ENCODE results near the gene PDE11A.
"Not testable (repeated sequence)": the region's sequence is repeated elsewhere in the genome, so short reads cannot be mapped to it uniquely, and the experiment has no call there.

Gene PDE11A

GRCh38 chr2:177868806-177869205, 203.8 kb downstream of the PDE11A start:
- no peak overlapping the region for H3K4me3 ChIP-seq (ENCODE audit: low read depth, low read length)
- DNase-seq (ENCODE audit: low read depth): no peak
- TF ChIP-seq, protein P1, sequence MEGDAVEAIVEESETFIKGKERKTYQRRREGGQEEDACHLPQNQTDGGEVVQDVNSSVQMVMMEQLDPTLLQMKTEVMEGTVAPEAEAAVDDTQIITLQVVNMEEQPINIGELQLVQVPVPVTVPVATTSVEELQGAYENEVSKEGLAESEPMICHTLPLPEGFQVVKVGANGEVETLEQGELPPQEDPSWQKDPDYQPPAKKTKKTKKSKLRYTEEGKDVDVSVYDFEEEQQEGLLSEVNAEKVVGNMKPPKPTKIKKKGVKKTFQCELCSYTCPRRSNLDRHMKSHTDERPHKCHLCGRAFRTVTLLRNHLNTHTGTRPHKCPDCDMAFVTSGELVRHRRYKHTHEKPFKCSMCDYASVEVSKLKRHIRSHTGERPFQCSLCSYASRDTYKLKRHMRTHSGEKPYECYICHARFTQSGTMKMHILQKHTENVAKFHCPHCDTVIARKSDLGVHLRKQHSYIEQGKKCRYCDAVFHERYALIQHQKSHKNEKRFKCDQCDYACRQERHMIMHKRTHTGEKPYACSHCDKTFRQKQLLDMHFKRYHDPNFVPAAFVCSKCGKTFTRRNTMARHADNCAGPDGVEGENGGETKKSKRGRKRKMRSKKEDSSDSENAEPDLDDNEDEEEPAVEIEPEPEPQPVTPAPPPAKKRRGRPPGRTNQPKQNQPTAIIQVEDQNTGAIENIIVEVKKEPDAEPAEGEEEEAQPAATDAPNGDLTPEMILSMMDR (conservative IDR thresholded peaks at IDR 0.05; ENCODE audit: low read depth, low read length): no peak

DNA sequence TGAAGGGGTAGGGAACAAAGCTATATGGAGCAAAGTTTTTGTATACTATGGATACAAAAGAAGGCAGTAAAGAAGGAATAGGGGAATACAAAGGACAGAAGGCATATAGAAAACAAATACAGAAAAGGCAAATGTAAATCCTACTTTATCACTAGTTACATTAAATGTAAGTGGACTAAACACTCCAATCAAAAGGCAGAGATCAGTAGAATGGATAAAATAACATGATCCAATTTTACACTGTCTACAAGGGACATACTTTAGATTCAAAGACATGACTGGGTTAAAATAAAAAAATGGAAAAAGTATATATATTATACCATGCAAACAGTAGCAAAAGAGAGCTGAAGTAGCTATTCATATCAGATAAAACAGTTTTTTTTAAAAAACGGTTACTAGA, 215.0 kb downstream of the PDE11A start:
- no peak for DNase-seq (ENCODE audit: low read depth)
- TF ChIP-seq, protein P1 (conservative IDR thresholded peaks at IDR 0.05; ENCODE audit: low read depth, low read length): no peak
- H3K4me3 ChIP-seq (ENCODE audit: low read depth, low read length): no peak overlapping the region

- H3K4me3 ChIP-seq (ENCODE audit: low read depth, low read length): no peak overlapping the region
- TF ChIP-seq, protein P1 (conservative IDR thresholded peaks at IDR 0.05; ENCODE audit: low read depth, low read length): no peak
Measured at GRCh38 chr2:177852389-177852788, 220.2 kb downstream of the PDE11A start.

DNA sequence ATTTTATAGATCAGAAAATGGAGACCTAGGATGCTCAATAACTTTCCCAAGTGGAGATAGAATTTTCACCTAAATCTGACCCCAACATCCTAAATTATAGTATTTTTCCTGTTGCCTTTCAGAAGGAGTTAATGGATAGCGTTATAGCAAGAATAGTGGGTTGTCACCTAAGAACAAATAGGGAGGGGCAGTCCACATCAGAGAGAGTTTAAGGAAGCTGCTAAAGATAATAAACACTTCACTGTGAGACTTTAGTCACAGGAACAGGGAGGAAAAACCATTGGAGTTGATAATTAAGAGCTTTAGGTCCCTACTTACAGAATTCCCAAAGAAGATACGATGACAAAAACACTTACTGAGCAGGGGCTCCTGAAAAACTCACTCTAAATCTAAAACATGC, 229.4 kb downstream of the PDE11A start:
- DNase-seq (ENCODE audit: low read depth): no peak
- TF ChIP-seq, protein P1 (conservative IDR thresholded peaks at IDR 0.05; ENCODE audit: low read depth, low read length): no peak
- H3K4me3 ChIP-seq (ENCODE audit: low read depth, low read length): no peak overlapping the region

More at GRCh38 chr2:177852389-177852788, 220.2 kb downstream of the PDE11A start:
- DNase-seq (ENCODE audit: low read depth): no peak

DNA sequence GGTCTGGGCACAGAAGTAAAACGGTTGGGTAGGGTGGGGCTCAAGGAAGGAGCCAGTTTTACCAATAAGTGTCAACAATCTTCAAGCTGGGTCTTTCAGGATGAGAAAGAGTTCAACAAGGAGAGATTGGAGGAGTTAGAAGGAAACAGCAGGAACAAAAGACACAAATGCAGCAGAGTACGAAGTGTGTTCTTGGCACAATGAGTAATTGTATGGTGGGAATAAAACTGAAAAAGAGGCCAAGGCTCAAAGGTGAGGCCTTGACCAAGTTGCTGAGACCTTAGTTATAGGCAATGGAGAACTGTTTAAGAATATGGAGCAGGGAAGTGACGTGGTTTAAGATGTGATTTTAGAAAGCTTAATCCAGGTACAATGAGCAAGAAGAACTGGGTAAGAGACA, 230.3 kb downstream of the PDE11A start:
- DNase-seq (ENCODE audit: low read depth): no peak
- TF ChIP-seq, protein P1 (conservative IDR thresholded peaks at IDR 0.05; ENCODE audit: low read depth, low read length): no peak
- no peak overlapping the region for H3K4me3 ChIP-seq (ENCODE audit: low read depth, low read length)

GRCh38 chr2:177835418-177836204, 237.0 kb downstream of the PDE11A start:
- DNase-seq (ENCODE audit: low read depth): not testable (repeated sequence)

DNA sequence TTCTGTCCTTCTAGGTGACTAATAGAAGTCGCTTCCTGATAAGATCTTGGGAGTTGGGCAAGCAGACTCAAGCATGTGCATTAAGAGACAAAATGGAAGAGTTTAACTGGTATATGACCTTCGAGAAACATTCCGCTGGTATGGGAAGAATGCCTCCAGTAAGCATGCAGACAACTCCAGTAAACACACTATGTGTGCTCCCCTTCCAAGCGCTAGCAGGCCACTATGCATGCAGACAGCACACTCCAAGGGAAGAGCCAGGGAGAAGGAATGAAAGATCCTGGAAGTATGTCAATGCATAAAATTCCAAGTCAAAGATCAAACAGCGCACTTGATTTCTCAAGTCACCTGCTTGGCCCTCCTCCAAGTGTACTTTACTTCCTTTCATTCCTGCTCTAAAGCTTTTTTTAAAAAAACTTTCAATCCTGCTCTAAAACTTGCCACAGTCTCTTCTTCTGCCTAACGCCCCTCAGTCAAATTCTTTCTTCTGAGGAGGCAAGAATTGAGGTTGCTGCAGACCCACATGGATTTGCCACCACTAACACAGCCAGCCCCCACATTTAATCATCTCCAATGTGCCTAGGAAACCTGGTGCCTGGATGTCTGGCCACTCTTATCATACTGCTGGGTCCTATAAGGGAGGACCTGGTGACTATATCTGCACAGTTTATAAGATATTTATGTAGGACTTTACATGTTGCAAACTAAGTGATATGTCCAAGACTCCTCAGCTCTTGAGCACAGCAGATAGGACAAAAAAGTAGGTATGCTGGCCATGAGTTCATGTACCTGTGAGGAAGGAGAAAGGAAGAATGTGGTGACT, 239.8 kb downstream of the PDE11A start:
- TF ChIP-seq, protein P1 (conservative IDR thresholded peaks at IDR 0.05; ENCODE audit: low read depth, low read length): no peak
- DNase-seq (ENCODE audit: low read depth): no peak
- no peak overlapping the region for H3K4me3 ChIP-seq (ENCODE audit: low read depth, low read length)

More at GRCh38 chr2:177835418-177836204, 237.0 kb downstream of the PDE11A start:
- not testable (repeated sequence) for H3K4me3 ChIP-seq (ENCODE audit: low read depth, low read length)

All from choroid plexus epithelial cell (primary cell).